Measurements from ENCODE around the gene ST6GALNAC4. TPM values are rescaled to one million over a fixed set of nuclear protein-coding genes. Genes with fewer than 3 reads are reported as not detected.
A peak's percentile ranks its signal among the peaks of the same experiment; 100 is the strongest.

The ST6GALNAC4 gene
- total RNA-seq, 6 donors from 2014 or later: 41.3 to 105 (median 56.2) TPM

DNA sequence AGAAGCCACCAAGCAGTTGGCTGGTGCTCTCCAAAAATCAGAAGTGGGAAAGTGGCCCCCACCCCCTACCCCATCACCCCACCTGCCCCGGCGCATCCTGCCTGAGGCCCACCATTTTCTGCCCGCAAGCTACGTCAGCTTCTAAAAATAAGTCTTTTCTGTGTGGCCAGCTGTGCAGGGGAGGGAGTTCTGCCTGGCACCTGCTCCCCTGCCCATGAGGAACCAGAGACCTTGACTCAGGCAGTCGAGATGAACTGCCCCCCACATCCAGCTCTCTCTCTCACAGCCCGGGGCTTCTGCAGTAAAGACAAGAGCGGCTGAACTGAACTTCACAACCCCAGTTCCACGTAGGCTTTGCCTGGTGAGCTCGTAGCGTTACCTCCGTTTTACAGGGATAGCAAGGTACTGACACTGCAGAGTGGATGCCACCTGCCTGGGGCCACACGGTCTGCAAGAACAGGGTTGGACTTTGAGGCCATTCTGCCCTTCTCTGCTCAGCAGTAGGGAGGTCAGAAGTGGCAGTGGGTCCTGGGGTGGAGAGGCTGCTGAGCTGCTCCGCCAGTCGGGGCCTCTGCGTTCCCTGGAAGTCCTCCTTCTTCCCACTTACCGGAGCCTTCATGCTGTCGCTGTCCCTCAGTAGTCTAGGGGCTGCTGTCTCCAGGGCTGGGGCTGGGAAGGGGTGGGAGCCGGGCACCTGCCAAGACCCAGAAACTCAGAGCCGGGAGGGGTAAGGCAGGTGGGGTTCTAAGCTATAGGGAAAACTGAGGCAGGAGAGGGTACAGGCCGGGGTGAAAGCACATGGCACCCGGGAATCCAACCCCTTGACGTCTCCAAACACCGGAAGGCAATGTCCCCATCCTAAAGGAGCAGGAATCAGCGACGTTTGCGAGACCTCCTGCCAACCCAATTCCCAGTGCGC lies 781 bp downstream of the ST6GALNAC4 start:
- peak overlapping the region; percentile 54 to 90 (median 73) for H3K4me3 ChIP-seq
- H3K9me3 ChIP-seq: no peaks in the 10 kb centered on the region
- TF ChIP-seq POLR2AphosphoS5 (IDR thresholded peaks at IDR 0.05): no peak
- TF ChIP-seq POLR2A (IDR thresholded peaks at IDR 0.05): no peak
- no peak for TF ChIP-seq EP300 (IDR thresholded peaks at IDR 0.05)
- TF ChIP-seq, protein P1, sequence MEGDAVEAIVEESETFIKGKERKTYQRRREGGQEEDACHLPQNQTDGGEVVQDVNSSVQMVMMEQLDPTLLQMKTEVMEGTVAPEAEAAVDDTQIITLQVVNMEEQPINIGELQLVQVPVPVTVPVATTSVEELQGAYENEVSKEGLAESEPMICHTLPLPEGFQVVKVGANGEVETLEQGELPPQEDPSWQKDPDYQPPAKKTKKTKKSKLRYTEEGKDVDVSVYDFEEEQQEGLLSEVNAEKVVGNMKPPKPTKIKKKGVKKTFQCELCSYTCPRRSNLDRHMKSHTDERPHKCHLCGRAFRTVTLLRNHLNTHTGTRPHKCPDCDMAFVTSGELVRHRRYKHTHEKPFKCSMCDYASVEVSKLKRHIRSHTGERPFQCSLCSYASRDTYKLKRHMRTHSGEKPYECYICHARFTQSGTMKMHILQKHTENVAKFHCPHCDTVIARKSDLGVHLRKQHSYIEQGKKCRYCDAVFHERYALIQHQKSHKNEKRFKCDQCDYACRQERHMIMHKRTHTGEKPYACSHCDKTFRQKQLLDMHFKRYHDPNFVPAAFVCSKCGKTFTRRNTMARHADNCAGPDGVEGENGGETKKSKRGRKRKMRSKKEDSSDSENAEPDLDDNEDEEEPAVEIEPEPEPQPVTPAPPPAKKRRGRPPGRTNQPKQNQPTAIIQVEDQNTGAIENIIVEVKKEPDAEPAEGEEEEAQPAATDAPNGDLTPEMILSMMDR (IDR thresholded peaks at IDR 0.05): no peak
- H3K27me3 ChIP-seq: no peaks in the 10 kb centered on the region
- DNase-seq: no peak
- peak overlapping the region; percentile 45 to 87 (median 74) for H3K27ac ChIP-seq
- ATAC-seq (ENCODE audit: low FRiP score in 2 of 2): no peak
- H3K36me3 ChIP-seq: peaks cover 6 to 28% (median 11%) of the 10 kb centered on the region in 4 donors
- 28 to 38% methylated on average over 20 to 27 of the region's 27 CpGs for WGBS, 2 donors
- peaks cover 57 to 84% (median 67%) of the 10 kb centered on the region in 4 donors for H3K4me1 ChIP-seq

DNA sequence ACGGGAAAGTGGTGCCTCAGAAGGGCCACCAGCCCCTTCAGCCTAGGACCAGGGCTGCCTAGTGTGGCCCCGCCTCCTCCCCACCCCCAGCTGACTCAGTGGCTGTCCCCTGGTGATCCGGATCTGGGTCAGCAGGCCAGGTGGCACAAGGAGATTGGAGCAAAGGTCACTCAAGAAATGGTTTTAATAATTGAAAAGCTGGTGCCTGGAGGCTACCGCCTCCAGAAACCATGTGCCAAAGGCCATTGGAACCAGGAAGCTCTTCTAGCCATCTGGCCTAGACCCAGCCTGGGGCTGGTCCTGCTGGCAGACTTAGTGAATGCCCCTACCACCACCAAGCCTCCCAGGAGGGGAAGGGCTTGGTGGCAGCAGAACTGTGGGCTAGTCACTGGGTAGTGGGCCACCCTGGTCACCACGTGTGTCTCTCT lies 1.5 kb downstream of the ST6GALNAC4 start:
- no peak for DNase-seq
- H3K4me3 ChIP-seq: peak overlapping the region in 3 of 4 donors; percentile 54 to 90 (median 83)
- TF ChIP-seq, protein P1 (IDR thresholded peaks at IDR 0.05): no peak
- TF ChIP-seq POLR2A (IDR thresholded peaks at IDR 0.05): no peak
- no peak for TF ChIP-seq EP300 (IDR thresholded peaks at IDR 0.05)
- TF ChIP-seq POLR2AphosphoS5 (IDR thresholded peaks at IDR 0.05): no peak
- no peaks in the 10 kb centered on the region for H3K27me3 ChIP-seq
- peak overlapping the region; percentile 45 to 87 (median 74) for H3K27ac ChIP-seq
- ATAC-seq (ENCODE audit: low FRiP score in 2 of 2): no peak
- 47 to 62% methylated on average over 2 of the region's 5 CpGs for WGBS, 2 donors
- H3K9me3 ChIP-seq: no peaks in the 10 kb centered on the region
- H3K4me1 ChIP-seq: peaks cover 62 to 85% (median 74%) of the 10 kb centered on the region in 4 donors
- H3K36me3 ChIP-seq: peaks cover 6 to 30% (median 11%) of the 10 kb centered on the region in 4 donors

DNA sequence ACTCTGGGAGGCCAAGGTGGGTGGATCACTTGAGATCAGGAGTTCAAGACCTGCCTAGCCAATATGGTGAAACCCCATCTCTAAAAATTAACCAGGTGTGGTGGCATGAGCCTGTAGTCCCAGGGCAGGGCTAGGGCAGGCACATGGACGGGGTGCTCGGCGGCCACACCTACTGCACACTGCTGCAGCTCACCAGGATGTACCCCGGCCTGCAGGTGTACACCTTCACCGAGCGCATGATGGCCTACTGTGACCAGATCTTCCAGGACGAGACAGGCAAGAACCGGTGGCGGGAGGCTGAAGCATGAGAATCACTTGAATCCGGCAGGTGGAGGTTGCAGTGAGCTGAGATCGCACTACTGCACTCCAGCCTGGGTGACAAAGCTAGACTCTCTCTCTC lies 3.2 kb downstream of the ST6GALNAC4 start:
- ATAC-seq (ENCODE audit: low FRiP score in 2 of 2) (no peak), DNase-seq (no peak)
- Histone ChIP-seq H3K4me3 (no peak overlapping the region), H3K4me1 (peaks cover 56 to 73% (median 66%) of the 10 kb centered on the region in 4 donors), H3K27ac (peak overlapping the region in 3 of 4 donors; percentile 21 to 75 (median 23)), H3K27me3 (no peaks in the 10 kb centered on the region), H3K9me3 (no peaks in the 10 kb centered on the region), H3K36me3 (peaks cover 6 to 41% (median 20%) of the 10 kb centered on the region in 4 donors)
- WGBS, 2 donors: 83 to 92% methylated on average over 6 to 11 of the region's 11 CpGs
- no peak for TF ChIP-seq POLR2AphosphoS5 (IDR thresholded peaks at IDR 0.05)
- TF ChIP-seq, protein P1 (IDR thresholded peaks at IDR 0.05): no peak
- no peak for TF ChIP-seq POLR2A (IDR thresholded peaks at IDR 0.05)

DNA sequence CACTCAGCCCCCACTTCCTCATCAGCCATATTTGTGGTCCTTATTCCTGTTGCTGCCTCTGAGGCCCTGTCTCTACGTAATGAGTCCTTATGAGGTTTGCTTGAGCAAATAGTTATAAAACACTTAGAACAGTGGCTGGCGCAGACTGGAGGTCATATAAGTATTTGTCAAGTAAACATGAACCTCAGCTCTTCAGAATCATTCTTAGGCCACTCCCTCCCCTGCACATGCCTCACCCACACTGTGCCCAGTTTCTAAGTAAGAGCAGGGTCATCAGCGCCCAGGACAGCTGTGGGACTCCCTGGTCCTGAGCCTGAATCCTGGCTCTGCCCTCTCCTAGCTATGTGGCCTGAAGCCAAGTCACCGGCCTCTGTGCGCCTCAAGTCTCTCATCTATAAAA lies 4.0 kb downstream of the ST6GALNAC4 start:
- 63 to 78% methylated on average over 5 of the region's 5 CpGs for WGBS, 2 donors
- peaks cover 6 to 49% (median 25%) of the 10 kb centered on the region in 4 donors for H3K36me3 ChIP-seq
- H3K4me1 ChIP-seq: peaks cover 48 to 65% (median 58%) of the 10 kb centered on the region in 4 donors
- no peaks in the 10 kb centered on the region for H3K9me3 ChIP-seq
- H3K27ac ChIP-seq: peak overlapping the region; percentile 24 to 75 (median 56)
- H3K27me3 ChIP-seq: no peaks in the 10 kb centered on the region
- no peak overlapping the region for H3K4me3 ChIP-seq
- peak in 1 of 2 donors; percentile 82 for ATAC-seq (ENCODE audit: low FRiP score in 2 of 2)
- peak in 1 of 2 donors; percentile 87 for DNase-seq
- TF ChIP-seq, protein P1 (IDR thresholded peaks at IDR 0.05): no peak
- TF ChIP-seq POLR2AphosphoS5 (IDR thresholded peaks at IDR 0.05): peak in 1 of 2 donors; percentile 32
- peak in 1 of 4 donors; percentile 24 for TF ChIP-seq POLR2A (IDR thresholded peaks at IDR 0.05)
- TF ChIP-seq EP300 (IDR thresholded peaks at IDR 0.05): peak in 1 of 4 donors; percentile 50
